AG09309 (cell line): ENCODE data around the gene C3orf33.

Experiments used
- DNase-seq: peaks from one replicate; pipeline ENCODE4 v3.0.0-alpha.2; 2010; ENCODE audit warnings: low read depth
- H3K4me3 ChIP-seq: 2 replicates; pipeline ENCODE4 v1.5.1; 2011; ENCODE audit warnings: mild to moderate bottlenecking, low read depth, low read length, moderate library complexity; ENCODE audit not compliant: control insufficient read depth
- TF ChIP-seq, protein P1 (sequence below): IDR thresholded peaks from 2 replicates; pipeline ENCODE4 v1.5.1; 2011; ENCODE audit warnings: mild to moderate bottlenecking, low read depth, low read length, inconsistent platforms; ENCODE audit not compliant: insufficient read depth, control insufficient read depth; ENCODE audit errors: missing control alignments

The C3orf33 gene

GRCh38 chr3:155763870-155764463 lies 42.1 kb downstream of the C3orf33 start:
- TF ChIP-seq, protein P1, sequence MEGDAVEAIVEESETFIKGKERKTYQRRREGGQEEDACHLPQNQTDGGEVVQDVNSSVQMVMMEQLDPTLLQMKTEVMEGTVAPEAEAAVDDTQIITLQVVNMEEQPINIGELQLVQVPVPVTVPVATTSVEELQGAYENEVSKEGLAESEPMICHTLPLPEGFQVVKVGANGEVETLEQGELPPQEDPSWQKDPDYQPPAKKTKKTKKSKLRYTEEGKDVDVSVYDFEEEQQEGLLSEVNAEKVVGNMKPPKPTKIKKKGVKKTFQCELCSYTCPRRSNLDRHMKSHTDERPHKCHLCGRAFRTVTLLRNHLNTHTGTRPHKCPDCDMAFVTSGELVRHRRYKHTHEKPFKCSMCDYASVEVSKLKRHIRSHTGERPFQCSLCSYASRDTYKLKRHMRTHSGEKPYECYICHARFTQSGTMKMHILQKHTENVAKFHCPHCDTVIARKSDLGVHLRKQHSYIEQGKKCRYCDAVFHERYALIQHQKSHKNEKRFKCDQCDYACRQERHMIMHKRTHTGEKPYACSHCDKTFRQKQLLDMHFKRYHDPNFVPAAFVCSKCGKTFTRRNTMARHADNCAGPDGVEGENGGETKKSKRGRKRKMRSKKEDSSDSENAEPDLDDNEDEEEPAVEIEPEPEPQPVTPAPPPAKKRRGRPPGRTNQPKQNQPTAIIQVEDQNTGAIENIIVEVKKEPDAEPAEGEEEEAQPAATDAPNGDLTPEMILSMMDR: no peak
- DNase-seq: no peak

DNA sequence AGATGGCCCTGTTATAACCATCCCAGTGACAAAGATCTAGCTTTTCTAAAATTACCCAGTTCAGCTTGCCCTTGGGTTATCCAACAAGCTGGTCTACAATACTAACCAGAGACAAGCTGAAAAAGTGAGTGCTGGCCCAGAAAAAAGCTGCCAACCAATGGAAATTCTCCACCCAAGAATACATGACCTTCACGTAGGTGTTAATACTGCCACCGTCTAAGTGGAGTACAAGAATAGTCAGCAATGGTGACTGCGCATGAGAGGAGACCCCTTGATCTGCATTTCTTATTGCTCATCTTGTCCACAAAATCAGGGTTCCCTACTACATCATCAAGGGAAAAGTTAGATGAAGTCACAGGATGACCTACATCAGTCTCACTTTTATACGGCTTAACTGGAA lies 45.4 kb downstream of the C3orf33 start:
- no peak overlapping the region for H3K4me3 ChIP-seq
- DNase-seq: no peak
- TF ChIP-seq, protein P1: no peak

More at GRCh38 chr3:155763870-155764463, 42.1 kb downstream of the C3orf33 start:
- H3K4me3 ChIP-seq: no peak overlapping the region

DNA sequence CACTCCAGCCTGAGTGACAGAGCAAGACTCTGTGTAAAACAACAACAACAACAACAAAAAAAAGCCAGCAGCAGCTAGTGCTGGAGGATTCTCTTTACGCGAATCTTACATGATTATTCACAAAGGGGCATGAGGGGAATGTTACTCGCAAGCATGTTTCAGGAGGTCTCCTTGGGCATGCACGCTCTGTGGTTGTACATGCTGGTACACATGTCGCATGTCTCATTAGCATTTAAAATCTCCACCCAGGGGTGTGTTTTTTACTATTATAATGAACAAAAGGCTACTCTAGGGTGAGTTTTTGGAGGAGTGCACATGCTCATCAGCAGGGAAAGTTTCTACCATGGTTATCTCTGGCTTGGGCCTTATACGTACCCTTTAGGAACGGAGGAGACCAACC lies 48.5 kb downstream of the C3orf33 start:
- no peak overlapping the region for H3K4me3 ChIP-seq
- no peak for DNase-seq
- TF ChIP-seq, protein P1: no peak

DNA sequence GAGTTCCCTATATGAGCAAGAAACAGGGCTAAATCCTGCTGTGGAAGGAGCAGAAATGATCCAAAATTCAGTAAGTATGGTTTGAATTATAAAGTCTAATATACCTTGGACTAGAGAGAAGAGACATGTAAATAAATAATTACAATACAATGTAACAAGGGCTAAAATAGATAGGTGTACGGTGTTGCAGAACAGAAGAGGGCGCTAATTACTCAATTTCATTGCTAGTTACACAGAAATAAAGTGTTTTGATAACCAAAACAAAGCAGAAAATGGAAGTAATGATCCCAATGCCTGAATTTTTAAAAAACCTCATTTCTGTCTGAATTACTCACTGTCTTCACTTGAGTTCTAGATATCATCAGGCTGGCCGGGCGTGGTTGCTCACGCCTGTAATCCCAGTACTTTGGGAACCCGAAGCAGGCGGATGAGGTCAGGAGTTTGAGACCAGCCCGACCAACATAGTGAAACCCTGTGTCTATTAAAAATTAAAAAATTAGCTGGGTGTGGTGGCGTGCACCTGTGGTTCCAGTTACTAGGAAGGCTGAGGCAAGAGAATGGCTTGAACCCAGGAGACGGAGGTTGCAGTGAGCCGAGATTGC lies 52.9 kb downstream of the C3orf33 start:
- no peak for DNase-seq
- H3K4me3 ChIP-seq: no peak overlapping the region
- TF ChIP-seq, protein P1: peak; percentile 41

- DNase-seq: no peak
- H3K4me3 ChIP-seq: no peak overlapping the region
- TF ChIP-seq, protein P1: no peak
Measured at GRCh38 chr3:155748611-155749365, 57.3 kb downstream of the C3orf33 start.

DNA sequence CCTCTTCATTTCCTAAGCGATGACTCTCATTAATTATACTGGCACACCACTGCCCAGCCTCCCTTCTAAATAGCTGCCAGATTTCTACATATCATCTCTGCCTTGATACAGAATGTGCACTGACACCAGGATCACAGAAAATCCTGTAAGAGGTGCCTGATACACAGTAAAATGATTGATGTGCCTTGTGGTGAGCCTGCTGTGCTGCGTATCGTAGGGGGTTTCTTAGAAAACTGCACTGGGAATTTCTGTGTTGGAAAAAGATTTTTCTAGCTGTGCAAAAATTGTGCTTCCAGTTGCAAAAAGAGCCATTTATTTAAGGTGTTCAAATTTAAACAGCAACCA lies 58.2 kb downstream of the C3orf33 start:
- no peak overlapping the region for H3K4me3 ChIP-seq
- TF ChIP-seq, protein P1: no peak

More for the DNA sequence above, 58.2 kb downstream of the C3orf33 start:
- no peak for DNase-seq
